GM18870 (cell line): Measurements from ENCODE around the gene HOXD10.

Experiments used
- ATAC-seq: cut with Tn5 transposase; IDR thresholded peaks from one replicate; pipeline ENCODE4 v1.9.1; 2021; ENCODE audit warnings: moderate library complexity; ENCODE audit not compliant: unreplicated experiment

HOXD10 gene

DNA sequence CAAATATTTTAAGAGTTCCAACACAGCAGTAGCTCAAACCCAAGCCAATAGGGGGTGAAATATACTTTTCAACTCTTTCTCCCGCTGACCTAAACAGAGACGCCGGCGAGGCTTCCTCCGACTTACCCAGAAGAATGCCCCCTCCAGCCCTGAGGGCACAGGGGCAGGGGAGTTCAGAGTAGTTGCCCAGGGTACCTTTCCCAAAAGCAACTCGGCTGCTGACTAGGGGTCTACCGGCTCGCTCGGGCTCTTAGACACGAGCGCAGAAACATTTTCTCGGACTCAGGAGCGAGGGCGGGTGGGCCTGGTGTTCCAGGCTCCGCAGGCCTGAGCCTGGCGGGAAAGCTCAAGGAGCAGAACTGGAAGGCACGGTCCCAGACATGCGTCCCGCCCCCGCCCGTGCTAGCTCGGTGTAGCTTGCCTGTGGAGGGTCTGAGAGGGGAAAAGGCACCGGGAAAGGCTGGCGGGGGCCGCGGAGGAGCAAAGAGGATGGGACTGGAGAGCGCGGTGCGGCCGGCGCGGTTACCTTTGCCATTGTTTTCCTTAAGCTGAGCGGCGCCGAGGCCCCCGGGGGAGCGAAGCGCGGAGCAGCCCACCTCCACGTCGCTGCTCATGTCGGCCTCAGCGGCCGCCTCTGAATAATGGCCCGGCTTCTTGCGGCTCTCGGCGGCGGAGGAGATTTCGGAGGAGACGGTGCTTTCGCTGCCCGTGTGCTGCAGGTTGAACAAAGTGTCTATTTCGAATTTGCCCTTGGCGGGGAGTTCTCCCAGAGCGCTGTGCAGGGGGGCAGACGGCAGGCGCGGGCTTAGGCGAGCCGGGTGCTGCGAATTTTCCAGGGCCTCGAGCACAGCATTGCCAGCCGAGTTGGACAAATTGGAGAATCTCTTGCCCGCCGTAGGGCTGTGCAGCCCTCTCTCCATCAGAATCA, 33.5 kb upstream of the HOXD10 start:
- ATAC-seq = no peak

DNA sequence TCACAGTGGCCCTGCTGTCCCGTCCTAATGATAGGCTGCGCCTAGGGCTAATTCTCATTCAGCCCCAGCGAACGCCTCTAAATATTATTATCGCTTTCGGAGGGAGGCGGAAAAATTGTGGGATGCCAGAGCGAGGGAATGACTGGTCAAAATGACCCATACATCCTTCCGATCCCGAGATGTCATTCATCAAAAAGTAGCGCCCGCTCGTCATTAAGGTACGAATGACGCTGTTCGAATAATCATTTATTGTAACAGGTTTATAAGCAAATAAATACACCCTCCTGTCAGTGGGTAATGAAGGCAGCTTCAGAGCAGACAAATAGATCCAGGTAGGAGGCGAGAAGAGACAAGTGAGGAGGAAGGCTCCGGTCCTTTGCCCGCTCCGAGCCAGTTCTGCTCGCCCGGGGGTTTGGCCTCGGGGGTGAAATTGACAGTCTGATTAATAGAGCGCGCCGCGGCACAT, 32.7 kb upstream of the HOXD10 start, which contains the start of gene EVX2:
TSS of gene EVX2 (minus strand) at position 167 of the 466 bp plus-strand sequence. CDS start 186 bp downstream, outside the sequence.
- ATAC-seq = no peak

DNA sequence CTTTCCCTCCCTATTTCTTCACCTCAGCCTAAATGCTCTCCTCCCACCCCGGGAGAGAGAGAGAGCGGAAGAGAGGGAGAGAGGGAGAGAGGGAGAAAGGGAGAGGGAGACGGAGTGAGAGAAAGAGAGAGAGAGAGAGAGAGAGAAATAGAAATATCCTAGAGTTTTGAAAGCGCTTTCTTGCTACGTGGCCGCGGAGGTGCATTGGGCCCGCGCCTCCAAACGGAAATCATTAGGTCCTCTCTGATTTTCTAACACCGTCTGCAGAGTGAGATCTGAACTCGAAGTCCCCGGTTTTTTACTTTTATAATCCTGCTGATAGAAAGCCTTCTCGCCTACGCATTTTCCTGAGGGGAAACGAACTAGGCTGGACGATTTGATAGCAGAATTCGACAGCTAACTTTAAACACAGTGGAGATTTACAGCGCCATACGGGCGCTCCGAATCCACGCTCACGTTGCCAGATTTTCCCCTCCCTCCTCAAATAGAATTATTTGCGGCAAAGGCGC, 31.9 kb upstream of the HOXD10 start:
- ATAC-seq = no peak

- no peak for ATAC-seq
These were observed 31.3 kb upstream of the HOXD10 start for GRCh38 chr2:176085120-176085788.

DNA sequence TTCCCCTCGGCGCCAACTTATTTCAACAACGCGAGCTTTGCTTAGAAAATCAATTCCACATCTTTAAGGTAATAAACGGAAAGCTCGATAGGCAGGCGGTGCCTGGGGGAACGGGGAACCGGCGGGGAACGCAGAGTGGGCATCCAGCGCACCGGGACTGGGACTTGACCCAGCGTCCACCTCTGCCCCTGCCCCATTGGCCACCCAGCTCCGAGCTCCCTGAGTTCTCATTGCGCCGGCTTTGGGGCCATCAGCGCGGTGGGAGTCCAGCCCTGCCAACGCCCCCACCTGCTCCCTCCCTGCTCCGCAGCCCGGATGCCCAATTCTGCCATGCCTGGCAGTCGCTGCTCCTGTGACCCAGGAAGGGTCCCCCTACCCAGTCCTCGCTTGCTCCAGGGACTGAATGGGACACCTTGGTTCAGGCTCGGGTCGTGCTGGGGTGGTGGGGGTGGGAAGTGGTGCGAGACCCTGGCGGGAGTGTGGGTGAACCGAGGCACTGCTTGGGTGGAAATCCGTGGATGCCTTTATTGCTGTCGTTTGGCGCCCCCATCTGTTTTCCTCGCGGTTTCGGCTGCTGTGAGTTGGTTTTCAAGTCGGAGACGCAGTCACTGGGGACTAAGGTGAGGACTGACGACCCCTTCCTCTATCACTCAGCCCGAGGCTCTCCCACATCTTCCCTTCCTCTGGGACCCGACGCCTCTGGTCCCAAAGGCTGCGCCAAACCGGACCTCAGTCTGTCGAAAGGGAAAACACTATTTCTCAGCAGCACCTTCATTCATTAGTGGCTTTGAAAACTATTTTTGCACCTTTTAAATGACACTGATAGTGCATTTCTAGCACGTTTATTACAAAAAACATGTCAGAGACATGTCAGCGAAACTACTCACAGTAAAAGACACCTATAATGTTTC, 30.5 kb upstream of the HOXD10 start:
- no peak for ATAC-seq

GRCh38 chr2:176087330-176088047, 29.1 kb upstream of the HOXD10 start:
- ATAC-seq = no peak

GRCh38 chr2:176088048-176088936, 28.3 kb upstream of the HOXD10 start:
- no peak for ATAC-seq

DNA sequence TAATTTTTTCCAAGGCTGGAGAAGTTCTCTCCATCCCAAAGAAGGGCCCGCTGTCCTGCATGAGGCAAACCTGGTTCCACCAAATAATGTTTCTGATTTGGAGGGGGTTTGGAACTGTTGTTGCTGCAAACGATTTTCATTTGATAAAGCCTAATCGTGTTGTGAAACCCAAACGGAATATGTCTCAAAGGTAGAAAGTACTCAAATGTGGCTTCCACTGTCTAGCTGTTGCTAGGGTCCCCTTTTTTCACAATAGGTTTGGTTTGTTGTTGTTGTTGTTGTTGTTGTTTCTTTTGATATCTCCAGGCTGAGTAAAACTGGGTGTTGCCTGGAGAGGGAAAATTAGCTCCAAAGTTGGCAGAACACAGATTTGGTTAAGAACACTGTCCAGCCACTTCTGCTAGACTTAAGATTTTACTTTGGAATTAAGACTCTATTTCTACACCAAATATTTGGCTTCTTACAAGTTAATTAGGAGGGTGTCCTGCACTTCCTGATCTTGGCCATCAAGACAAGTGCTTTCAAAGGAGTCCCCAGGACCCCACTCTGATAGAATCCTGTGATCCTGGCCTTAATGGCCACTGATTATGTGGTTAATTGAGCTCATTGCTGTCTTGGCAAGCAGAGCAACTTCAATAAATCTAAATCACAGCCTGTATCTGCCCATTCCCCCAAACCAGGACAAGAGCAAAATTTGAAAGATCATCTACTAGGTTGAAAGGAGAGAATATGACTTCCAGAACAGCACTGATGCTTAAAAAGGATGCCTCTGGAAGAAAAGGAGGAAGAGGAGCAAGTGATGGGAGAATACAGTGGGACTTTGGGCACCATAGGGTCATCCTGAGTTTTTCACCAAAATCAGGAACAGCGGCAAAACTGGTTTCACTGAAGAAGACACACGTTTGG, 27.4 kb upstream of the HOXD10 start:
- ATAC-seq = no peak

- ATAC-seq = no peak
These were observed 26.7 kb upstream of the HOXD10 start for GRCh38 chr2:176089843-176090395.

DNA sequence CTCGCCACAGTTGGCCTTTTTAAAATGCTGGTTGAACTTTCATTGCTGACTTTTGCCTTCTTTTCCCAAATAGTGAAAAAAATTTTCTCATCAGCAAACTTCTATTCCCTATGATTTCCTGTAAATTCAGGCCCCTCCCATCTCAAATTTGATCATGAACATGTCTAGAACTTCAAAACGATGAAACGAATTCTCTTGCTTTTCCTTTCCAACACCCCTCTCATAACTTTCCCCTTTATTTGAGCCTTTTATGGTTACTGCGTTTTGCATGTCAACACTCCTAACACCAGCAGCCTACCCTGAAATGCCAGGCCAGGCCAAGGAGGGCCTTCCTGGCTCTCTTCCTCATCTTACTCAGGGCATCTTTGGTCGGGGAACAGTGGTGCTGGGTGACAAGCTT, 25.7 kb upstream of the HOXD10 start:
- no peak for ATAC-seq

DNA sequence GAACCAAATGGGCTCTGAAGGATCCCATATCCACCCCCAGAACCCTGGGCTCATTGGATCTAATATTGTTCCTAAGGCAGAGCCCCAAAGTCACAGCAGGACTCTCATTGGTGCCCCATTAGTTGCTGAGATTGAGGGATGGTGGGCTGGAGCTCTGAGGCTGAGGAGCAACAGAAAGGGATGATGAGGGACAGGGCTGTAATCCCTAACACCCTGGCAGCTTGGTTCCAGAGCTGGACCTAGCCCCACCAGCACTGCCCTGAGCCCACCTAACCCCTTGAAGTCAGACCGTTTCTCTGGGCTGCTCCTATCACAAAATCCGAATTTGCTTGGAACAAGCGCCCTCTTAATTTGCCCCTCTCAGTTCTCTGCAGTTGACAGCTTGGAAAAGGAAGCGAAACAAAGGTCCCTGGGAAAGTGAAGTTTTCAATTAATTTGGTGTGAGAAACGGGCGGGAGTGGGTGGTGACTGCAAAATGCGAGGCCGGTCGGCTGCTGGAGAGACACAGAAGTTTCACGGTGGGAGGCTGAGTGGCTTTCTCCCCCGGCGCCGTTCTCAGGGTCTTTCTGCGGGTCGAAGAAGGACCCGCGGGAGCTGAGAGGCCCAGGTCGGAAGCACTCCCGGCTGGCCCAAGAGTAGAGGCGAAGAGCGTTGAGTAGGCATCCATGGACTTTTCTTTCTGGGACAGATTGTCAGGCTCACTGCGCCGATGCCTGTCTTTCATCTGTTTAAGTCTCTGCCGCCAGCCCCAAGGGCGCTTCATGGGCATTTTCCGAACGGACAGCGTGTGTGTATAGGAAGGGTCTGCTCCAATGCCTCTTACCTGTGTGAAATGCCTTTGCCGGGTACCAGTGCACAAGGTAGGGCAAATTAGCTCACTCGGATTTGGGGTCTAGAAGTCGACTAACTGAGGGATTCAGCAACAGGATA, 25.0 kb upstream of the HOXD10 start:
- ATAC-seq = no peak

DNA sequence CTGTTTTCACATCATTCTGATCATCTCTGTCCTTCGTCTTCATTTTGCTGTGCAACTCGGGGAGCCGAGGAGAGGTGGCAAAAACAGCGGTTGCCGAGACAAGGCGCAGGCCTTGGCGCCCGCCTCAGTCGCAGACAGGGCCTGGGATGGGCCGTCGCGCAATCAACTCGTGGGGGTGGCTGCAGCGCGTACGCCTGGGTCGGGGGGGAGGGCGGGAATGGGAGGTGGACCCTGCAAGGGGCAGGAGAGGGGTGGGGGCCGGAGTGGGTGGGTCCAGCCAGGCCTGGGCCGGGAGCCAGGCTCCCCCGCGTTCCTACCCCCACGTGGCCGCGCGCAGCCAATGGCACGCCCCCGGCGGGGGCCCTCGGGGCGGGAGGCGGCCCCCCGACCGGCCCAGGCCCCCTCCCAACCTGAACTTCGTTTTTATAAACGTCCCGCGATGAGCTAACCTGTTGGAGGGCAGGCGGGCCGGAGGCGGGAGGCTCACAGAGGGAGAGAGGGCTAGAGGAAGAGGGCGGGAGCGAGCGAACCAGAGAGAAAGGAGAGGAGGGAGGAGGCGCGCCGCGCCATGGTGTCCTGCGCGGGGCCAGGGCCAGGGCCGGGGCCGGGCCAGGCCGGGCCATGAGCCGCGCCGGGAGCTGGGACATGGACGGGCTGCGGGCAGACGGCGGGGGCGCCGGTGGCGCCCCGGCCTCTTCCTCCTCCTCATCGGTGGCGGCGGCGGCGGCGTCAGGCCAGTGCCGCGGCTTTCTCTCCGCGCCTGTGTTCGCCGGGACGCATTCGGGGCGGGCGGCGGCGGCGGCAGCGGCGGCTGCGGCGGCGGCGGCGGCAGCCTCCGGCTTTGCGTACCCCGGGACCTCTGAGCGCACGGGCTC, 24.1 kb upstream of the HOXD10 start, which contains the start of gene HOXD13:
TSS of gene HOXD13 (plus strand) at position 452 of the 875 bp plus-strand sequence. CDS start at position 622, 170 bp downstream.
- no peak for ATAC-seq

DNA sequence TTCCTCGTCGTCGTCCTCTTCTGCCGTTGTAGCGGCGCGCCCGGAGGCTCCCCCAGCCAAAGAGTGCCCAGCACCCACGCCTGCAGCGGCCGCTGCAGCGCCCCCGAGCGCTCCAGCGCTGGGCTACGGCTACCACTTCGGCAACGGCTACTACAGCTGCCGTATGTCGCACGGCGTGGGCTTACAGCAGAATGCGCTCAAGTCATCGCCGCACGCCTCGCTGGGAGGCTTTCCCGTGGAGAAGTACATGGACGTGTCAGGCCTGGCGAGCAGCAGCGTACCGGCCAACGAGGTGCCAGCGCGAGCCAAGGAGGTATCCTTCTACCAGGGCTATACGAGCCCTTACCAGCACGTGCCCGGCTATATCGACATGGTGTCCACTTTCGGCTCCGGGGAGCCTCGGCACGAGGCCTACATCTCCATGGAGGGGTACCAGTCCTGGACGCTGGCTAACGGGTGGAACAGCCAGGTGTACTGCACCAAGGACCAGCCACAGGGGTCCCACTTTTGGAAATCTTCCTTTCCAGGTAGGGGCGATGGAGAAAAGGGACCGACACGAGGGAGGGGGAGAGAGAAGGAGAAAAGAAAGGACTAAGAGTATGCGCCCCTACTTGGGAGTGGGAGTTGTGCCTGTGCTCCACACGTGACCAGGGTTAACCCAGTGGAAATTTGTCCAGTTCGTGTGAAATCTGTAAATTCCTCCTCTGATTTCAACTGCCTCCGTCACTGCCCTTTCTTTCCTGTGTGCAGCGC, 23.3 kb upstream of the HOXD10 start:
- ATAC-seq = no peak

DNA sequence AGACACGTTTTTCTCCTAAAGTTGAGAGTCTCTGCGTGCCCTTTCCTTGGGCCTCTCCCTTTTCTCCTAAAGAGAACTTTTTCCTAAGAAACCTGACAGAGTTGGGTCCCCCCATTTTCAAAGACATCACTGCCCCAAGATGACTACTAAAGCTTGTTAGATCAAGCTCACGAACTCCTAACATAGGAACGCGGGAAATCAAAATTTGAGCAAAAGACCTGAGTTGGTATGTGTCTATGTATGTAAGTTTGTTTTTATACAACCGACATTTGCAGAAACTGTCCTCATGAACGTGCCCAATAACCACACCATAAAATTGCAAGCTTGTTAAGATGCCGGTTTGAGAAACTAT, 22.7 kb upstream of the HOXD10 start:
- ATAC-seq = no peak

DNA sequence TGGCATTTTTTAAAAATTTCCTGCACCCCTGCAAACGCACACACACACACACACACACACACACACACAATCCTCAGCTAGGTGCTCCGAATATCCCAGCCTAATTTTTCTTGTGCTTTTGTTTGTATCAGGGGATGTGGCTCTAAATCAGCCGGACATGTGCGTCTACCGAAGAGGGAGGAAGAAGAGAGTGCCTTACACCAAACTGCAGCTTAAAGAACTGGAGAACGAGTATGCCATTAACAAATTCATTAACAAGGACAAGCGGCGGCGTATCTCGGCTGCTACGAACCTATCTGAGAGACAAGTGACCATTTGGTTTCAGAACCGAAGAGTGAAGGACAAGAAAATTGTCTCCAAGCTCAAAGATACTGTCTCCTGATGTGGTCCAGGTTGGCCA, 22.2 kb upstream of the HOXD10 start:
- ATAC-seq = no peak
